ENCODE data around the gene SLC39A9. TPM values are rescaled to one million over a fixed set of nuclear protein-coding genes. Genes with fewer than 3 reads are reported as not detected.

The SLC39A9 gene
- total and polyA plus RNA-seq, 2 of the 4 experiments (the other 2 are of a cell fraction): 41.4 to 168 TPM

DNA sequence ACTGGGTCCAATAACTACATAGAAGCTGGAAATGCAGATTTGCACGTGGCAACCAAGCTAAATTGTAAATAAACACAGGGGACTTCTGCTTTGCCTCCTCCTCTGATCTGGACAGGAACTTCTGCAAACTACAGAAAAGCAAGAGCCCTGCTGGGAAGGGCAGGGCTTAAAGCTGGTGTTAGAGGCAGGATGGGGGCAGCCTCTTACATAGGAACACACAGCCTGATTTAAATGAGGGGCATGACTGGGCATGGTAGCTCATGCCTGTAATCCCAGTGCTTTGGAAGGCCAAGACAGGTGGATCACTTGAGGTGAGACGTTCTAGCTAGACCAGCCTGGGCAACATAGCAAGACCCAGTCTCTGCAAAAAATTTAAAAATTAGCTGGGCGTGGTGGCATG, 47.1 kb upstream of the SLC39A9 start:
- Histone ChIP-seq H4K91ac (ENCODE audit: insufficient read depth, low read depth, low read length) (no peak overlapping the region), H3K27ac (ENCODE audit: insufficient read depth, low read length) (no peak overlapping the region), H4K5ac (ENCODE audit: low read depth, low read length) (no peak overlapping the region), H3K4me2 (ENCODE audit: low read depth, low read length) (no peak overlapping the region), H3K56ac (ENCODE audit: extremely low read depth, insufficient read depth, low read length) (no peak overlapping the region), H2AK9ac (replicated peaks; ENCODE audit: low read depth, low read length, poor library complexity) (no peak overlapping the region), H2BK15ac (ENCODE audit: low read depth, low read length) (no peak overlapping the region), H4K8ac (ENCODE audit: low read depth in 2 of 2, low read length in 2 of 2) (no peak overlapping the region), H4K20me1 (ENCODE audit: insufficient read depth, low read length) (no peaks in the 10 kb centered on the region), H3K9ac (ENCODE audit: low read depth, low read length) (no peak overlapping the region), H3K79me1 (ENCODE audit: low read depth in 1 of 2, low read length in 2 of 2) (no peaks in the 10 kb centered on the region), H3K4ac (ENCODE audit: low read depth, low read length) (no peak overlapping the region), H3K23ac (ENCODE audit: low read depth, low read length) (no peak overlapping the region), H2AK5ac (ENCODE audit: low read depth, low read length) (no peak overlapping the region), H2BK5ac (ENCODE audit: low read depth, low read length, poor library complexity, severe bottlenecking) (no peak overlapping the region), H3K18ac (ENCODE audit: low read depth, low read length) (no peak overlapping the region), H3K14ac (replicated peaks; ENCODE audit: low read depth, low read length) (no peak overlapping the region), H3K4me3 (ENCODE audit: insufficient read depth, low read depth, low read length) (no peak overlapping the region), H2AFZ (replicated peaks; ENCODE audit: low read length, poor library complexity) (no peak overlapping the region), H3K9me1 (ENCODE audit: insufficient read depth, low read length) (no peaks in the 10 kb centered on the region), H2BK120ac (ENCODE audit: low read depth, low read length) (no peak overlapping the region), H3K9me3 (ENCODE audit: control insufficient read depth, insufficient read depth, low read length) (no peaks in the 10 kb centered on the region), H3K36me3 (ENCODE audit: control insufficient read depth, insufficient read depth, low read length) (no peaks in the 10 kb centered on the region), H2BK20ac (ENCODE audit: low read depth, low read length) (no peak overlapping the region), H3K27me3 (ENCODE audit: control insufficient read depth, insufficient read depth, low read length) (peaks cover 27% of the 10 kb centered on the region), H3K4me1 (ENCODE audit: control insufficient read depth, insufficient read depth, low read length) (peaks cover 5% of the 10 kb centered on the region)
- ATAC-seq (ENCODE audit: low read depth) (no peak), DNase-seq (no peak)
- CTCF ChIA-PET: no interaction called here
- dilution Hi-C loops (cut with HindIII; ENCODE audit: low sequenced_read_pairs, unreplicated experiment) (no loop called here), in situ Hi-C loops (cut with MboI; ENCODE audit: low sequenced_read_pairs) (no loop called here), intact Hi-C loops (cut with micrococcal nuclease) (no loop called here)
- 47% methylated on average over 3 of the region's 3 CpGs; no CpG with 5 or more reads in 1 of the 2 experiments for WGBS, 2 experiments (ENCODE audit: extremely low coverage in 2 of 2, insufficient read length in 1 of 2)
- no peak for TF ChIP-seq MXI1 (IDR thresholded peaks at IDR 0.05; ENCODE audit: borderline replicate concordance, low read depth, low read length)
- no peak for TF ChIP-seq FOS (IDR thresholded peaks at IDR 0.05; ENCODE audit: low read depth, low read length)
- TF ChIP-seq, protein P1, sequence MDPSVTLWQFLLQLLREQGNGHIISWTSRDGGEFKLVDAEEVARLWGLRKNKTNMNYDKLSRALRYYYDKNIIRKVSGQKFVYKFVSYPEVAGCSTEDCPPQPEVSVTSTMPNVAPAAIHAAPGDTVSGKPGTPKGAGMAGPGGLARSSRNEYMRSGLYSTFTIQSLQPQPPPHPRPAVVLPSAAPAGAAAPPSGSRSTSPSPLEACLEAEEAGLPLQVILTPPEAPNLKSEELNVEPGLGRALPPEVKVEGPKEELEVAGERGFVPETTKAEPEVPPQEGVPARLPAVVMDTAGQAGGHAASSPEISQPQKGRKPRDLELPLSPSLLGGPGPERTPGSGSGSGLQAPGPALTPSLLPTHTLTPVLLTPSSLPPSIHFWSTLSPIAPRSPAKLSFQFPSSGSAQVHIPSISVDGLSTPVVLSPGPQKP (IDR thresholded peaks at IDR 0.05; ENCODE audit: borderline replicate concordance, low read depth, low read length): no peak
- TF ChIP-seq MAZ (IDR thresholded peaks at IDR 0.05; ENCODE audit: borderline replicate concordance, low read depth, low read length): no peak
- TF ChIP-seq NFE2L2 (IDR thresholded peaks at IDR 0.05; ENCODE audit: low read depth, low read length): no peak
- no peak for TF ChIP-seq RCOR1 (IDR thresholded peaks at IDR 0.05; ENCODE audit: insufficient replicate concordance, low read length)
- no peak for TF ChIP-seq CEBPB (IDR thresholded peaks at IDR 0.05; ENCODE audit: low read depth, low read length)
- TF ChIP-seq CHD1 (IDR thresholded peaks at IDR 0.05; ENCODE audit: low read depth, low read length): no peak
- no peak for TF ChIP-seq RAD21 (IDR thresholded peaks at IDR 0.05; ENCODE audit: low read length)
- TF ChIP-seq SMC3 (IDR thresholded peaks at IDR 0.05; ENCODE audit: low read depth, low read length): no peak
- TF ChIP-seq BHLHE40 (IDR thresholded peaks at IDR 0.05; ENCODE audit: low read depth, low read length): no peak
- TF ChIP-seq MAFK (IDR thresholded peaks at IDR 0.05; ENCODE audit: low read depth, low read length): no peak
- no peak for TF ChIP-seq RFX5 (IDR thresholded peaks at IDR 0.05; ENCODE audit: low read depth, low read length)
- POLR2A ChIA-PET (ENCODE audit: unreplicated experiment): no interaction called here
- no TSS peak for BruUV-seq (replicated peaks)
